ENCODE measurements around the gene ELOVL6.

DNA sequence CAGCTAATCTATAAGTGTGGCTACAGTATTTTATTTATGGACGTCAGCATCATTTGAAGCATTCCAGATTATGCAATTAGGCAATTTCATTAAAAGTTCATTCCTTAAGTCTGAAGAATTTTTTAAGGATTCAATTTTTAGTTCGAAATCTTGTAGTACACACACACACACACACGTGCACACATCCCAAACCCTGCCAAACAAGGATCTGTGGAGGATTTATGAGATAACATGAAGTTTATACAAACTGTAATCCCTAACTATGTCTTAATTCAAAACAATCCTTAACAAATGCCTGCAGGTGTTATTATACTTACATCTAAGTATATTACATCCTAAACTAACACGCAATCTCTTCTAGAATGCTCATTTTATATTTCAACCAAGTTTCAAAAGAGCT, 105.8 kb downstream of the ELOVL6 start:
- TF ChIP-seq CTCF (IDR thresholded peaks at IDR 0.05) (no peak), POLR2A (IDR thresholded peaks at IDR 0.05) (no peak)

Measured in testis (tissue), 2 donors.